HL-60 (cell line): Measurements from ENCODE around the gene TP73.
A peak's percentile ranks its signal among the peaks of the same experiment; 100 is the strongest.

ENCODE experiments used
- DNase-seq, 2 experiments: peaks; one replicate each; pipeline ENCODE4 v3.0.0-alpha.2; 2010 to 2020; ENCODE audit warnings: low read depth in 1 of 2, low spot score in 1 of 2
- H3K27ac ChIP-seq: fragments of 250-450 bp; sonication (Bioruptor Pico); replicated peaks from 2 replicates; pipeline ENCODE4 v1.5.1; 2020; ENCODE audit warnings: mild to moderate bottlenecking, moderate library complexity
- H3K27me3 ChIP-seq: fragments of 250-450 bp; sonication (Bioruptor Pico); 2 replicates; pipeline ENCODE4 v1.5.1; 2021; ENCODE audit warnings: mild to moderate bottlenecking, moderate library complexity; ENCODE audit not compliant: insufficient read depth, poor library complexity, severe bottlenecking
- H3K4me3 ChIP-seq: replicated peaks from 2 replicates; pipeline ENCODE4 v1.5.1; 2011; ENCODE audit warnings: mild to moderate bottlenecking, control low read depth, low read length; ENCODE audit not compliant: insufficient read depth
- GABPA ChIP-seq: IDR thresholded peaks from 2 replicates; pipeline ENCODE4 v1.6.1; 2012; ENCODE audit warnings: low read depth
- POLR2AphosphoS5 ChIP-seq: IDR thresholded peaks from 2 replicates; pipeline ENCODE4 v1.6.1; 2012; ENCODE audit warnings: low read depth
- SPI1 ChIP-seq: IDR thresholded peaks from 2 replicates; pipeline ENCODE4 v1.6.1; 2012; ENCODE audit warnings: low read depth, mild to moderate bottlenecking, borderline replicate concordance
- TF ChIP-seq, protein P1 (sequence below): IDR thresholded peaks from one replicate; pipeline ENCODE4 v1.5.1; 2011; ENCODE audit warnings: low read length, control low read depth, inconsistent platforms; ENCODE audit not compliant: insufficient read depth
- TF ChIP-seq, protein P2 (sequence below): IDR thresholded peaks from 2 replicates; pipeline ENCODE4 v1.6.1; 2012; ENCODE audit warnings: low read depth; ENCODE audit not compliant: insufficient replicate concordance

Gene TP73

DNA sequence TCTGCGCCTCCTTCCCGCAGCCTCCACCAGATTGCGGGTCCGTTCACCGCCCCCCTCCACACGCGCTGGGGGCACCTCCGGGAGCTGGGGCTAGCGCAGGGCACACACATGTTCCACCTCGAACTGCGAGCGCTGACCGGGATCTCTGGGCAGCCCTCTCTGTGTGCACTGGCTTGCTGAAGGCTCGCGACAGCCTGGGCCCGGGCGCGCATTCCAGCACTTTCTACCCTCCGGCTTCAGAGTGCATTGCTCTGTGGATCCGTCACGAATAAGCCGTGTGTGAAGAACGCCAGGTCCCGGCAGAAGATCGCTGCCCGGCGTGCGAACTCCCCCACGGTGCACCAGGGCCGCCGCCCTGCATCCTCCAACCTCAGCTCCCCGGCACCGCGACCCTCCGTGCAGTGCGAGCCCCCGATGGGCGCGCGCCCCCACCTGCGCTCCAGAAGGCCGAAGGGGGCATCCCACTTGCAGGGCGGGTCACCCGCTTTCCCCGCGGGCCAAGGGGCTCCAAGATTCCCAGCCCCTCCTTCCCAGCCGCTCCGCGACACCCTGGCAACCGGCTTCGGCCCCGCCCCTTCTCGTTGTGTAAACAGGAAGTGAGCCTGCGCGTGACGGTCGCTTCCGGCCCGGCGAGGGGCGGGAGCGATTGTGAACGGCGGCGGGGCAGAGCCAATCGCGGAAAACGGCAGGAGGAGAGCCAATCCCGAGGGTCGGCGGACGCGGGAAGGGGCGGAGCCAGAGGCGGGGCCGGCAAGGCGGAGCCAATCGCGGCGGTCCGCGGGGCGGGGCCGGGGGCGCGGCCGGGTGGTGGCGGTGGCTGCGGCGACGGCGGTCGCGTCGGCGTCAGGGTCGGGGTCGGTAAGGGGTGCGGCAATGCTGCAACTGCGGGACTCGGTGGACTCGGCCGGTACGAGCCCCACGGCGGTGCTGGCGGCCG is 27.8 kb upstream of the TP73 start, which contains the start of gene TPRG1L:
TSS of gene TPRG1L (plus strand) at position 816 of the 937 bp plus-strand sequence. CDS start at position 874, 58 bp downstream.
- Histone ChIP-seq H3K27ac (peak within 1 kb of the TSS; percentile 46), H3K27me3 (no peaks in the 10 kb centered on the region), H3K4me3 (peak within 1 kb of the TSS; percentile 99)
- DNase-seq = peak; percentile 88 to 97
- peak; percentile 76; the same call in 1 of the 2 replicates for TF ChIP-seq SPI1
- TF ChIP-seq, protein P1, sequence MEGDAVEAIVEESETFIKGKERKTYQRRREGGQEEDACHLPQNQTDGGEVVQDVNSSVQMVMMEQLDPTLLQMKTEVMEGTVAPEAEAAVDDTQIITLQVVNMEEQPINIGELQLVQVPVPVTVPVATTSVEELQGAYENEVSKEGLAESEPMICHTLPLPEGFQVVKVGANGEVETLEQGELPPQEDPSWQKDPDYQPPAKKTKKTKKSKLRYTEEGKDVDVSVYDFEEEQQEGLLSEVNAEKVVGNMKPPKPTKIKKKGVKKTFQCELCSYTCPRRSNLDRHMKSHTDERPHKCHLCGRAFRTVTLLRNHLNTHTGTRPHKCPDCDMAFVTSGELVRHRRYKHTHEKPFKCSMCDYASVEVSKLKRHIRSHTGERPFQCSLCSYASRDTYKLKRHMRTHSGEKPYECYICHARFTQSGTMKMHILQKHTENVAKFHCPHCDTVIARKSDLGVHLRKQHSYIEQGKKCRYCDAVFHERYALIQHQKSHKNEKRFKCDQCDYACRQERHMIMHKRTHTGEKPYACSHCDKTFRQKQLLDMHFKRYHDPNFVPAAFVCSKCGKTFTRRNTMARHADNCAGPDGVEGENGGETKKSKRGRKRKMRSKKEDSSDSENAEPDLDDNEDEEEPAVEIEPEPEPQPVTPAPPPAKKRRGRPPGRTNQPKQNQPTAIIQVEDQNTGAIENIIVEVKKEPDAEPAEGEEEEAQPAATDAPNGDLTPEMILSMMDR = no peak
- TF ChIP-seq GABPA = peak; percentile 92

DNA sequence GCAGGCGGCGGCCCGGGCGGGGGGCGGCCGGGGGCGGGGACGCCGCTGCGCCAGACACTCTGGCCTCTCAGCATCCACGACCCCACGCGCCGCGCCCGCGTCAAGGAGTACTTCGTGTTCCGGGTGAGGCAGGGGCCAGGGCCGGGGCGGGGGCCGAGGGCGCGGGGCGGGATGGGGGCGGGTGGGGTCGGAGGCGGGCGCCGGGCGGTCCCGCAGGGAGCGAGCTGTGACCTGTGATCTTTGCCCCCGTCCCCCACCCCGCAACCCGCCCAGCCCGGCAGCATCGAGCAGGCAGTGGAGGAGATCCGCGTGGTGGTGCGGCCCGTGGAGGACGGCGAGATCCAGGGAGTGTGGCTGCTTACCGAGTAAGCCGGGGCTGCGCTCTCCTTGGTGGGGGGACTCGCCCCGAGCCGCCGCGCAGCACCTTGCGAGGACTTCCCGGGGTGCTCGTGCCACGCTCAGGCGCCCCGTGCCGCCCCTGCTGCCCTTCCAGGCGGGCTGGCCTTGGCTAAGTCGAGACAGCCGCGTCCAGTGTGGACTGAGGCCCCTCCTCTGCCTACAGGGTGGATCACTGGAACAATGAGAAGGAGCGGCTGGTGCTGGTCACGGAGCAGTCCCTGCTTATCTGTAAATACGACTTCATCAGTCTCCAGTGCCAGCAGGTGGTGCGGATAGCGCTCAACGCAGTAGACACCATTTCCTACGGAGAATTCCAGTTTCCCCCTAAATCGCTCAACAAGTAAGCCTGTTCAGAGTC is 27.0 kb upstream of the TP73 start:
- Histone ChIP-seq H3K27ac (peak overlapping the region; percentile 31), H3K27me3 (no peaks in the 10 kb centered on the region), H3K4me3 (peak overlapping the region; percentile 81)
- no peak for TF ChIP-seq SPI1
- TF ChIP-seq, protein P2, sequence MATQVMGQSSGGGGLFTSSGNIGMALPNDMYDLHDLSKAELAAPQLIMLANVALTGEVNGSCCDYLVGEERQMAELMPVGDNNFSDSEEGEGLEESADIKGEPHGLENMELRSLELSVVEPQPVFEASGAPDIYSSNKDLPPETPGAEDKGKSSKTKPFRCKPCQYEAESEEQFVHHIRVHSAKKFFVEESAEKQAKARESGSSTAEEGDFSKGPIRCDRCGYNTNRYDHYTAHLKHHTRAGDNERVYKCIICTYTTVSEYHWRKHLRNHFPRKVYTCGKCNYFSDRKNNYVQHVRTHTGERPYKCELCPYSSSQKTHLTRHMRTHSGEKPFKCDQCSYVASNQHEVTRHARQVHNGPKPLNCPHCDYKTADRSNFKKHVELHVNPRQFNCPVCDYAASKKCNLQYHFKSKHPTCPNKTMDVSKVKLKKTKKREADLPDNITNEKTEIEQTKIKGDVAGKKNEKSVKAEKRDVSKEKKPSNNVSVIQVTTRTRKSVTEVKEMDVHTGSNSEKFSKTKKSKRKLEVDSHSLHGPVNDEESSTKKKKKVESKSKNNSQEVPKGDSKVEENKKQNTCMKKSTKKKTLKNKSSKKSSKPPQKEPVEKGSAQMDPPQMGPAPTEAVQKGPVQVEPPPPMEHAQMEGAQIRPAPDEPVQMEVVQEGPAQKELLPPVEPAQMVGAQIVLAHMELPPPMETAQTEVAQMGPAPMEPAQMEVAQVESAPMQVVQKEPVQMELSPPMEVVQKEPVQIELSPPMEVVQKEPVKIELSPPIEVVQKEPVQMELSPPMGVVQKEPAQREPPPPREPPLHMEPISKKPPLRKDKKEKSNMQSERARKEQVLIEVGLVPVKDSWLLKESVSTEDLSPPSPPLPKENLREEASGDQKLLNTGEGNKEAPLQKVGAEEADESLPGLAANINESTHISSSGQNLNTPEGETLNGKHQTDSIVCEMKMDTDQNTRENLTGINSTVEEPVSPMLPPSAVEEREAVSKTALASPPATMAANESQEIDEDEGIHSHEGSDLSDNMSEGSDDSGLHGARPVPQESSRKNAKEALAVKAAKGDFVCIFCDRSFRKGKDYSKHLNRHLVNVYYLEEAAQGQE = peak; percentile 37
- peak in 1 of 2 experiments; percentile 19 for DNase-seq

GRCh38 chr1:3626025-3626424 is 26.3 kb upstream of the TP73 start:
- no peak for DNase-seq
- no peak overlapping the region for H3K4me3 ChIP-seq
- no peaks in the 10 kb centered on the region for H3K27me3 ChIP-seq
- H3K27ac ChIP-seq = no peak overlapping the region
- no peak for TF ChIP-seq SPI1

- DNase-seq = no peak
- H3K4me3 ChIP-seq = no peak overlapping the region
- H3K27ac ChIP-seq = no peak overlapping the region
- H3K27me3 ChIP-seq = no peaks in the 10 kb centered on the region
- TF ChIP-seq, protein P2 = no peak
- no peak for TF ChIP-seq POLR2AphosphoS5
- no peak for TF ChIP-seq GABPA
- TF ChIP-seq, protein P1 = no peak
- no peak for TF ChIP-seq SPI1
Observed at GRCh38 chr1:3627515-3628253, 24.6 kb upstream of the TP73 start.
